ENCODE data around the gene ZNF33B.

- no peak for TF ChIP-seq CTCF (IDR thresholded peaks at IDR 0.05; ENCODE audit: low read length)
- TF ChIP-seq EZH2 (optimal IDR thresholded peaks at IDR 0.05; ENCODE audit: low read depth, low read length), result no peak
- no peak for TF ChIP-seq EZH2phosphoT487 (IDR thresholded peaks at IDR 0.05; ENCODE audit: low read length)
These were observed 7.8 kb upstream of the ZNF33B start for GRCh38 chr10:42646214-42646613.
